Kidney glomerular epithelial cell (primary cell): ENCODE results near the gene CNKSR3.
"Not testable (repeated sequence)": the region's sequence is repeated elsewhere in the genome, so short reads cannot be mapped to it uniquely, and the experiment has no call there.

Experiments used
- DNase-seq: peaks from one replicate; lab custom pipeline; 2025; lab: John Stamatoyannopoulos, UW

The CNKSR3 gene

DNA sequence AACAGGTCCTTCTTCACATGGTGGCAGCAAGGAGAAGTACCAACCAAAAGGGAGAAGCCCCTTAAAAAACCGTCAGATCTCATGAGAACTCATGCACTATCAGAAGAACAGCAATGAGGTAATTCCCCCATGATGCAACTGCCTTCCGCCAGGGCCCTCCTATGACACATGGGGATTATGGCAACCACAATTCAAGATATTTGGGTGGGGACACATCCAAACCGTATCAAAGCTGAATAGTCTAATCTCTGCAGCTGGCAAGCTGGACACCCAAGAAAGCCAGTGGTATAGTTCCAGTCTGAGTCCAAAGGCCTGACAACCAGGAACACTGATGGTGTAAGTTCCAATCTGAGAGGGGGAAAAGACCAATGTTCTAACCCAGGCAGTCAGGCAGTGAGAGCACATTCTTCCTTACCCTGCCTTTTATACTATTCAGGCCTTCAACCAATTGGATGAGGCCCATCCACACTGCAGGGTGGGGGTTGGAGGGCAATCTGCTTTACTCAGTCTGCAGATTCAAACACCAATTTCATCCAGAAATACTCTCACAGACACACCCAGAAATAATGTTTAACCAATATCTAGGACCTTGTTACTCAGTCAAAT, 17.9 kb upstream of the CNKSR3 start:
- DNase-seq = no peak

DNA sequence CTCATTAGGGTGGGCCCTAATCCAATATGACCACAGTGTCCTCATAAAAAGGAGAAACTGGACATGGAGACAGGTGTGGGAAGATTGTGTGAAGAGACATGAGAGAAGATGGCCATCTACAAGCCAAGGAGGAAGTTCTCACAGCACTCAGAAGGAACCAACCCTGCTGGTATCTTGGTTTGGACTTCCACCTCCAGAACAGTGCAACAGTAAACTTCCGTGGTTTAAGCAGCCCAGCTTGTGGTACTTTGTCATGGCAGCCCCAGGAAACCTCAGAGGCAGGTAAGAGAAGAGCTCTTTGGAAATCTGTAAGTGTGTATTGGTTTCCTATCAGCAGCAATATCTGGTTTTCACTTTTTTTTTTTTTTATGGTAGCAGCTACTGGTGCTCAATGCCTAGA, 16.5 kb upstream of the CNKSR3 start:
- DNase-seq = no peak

DNA sequence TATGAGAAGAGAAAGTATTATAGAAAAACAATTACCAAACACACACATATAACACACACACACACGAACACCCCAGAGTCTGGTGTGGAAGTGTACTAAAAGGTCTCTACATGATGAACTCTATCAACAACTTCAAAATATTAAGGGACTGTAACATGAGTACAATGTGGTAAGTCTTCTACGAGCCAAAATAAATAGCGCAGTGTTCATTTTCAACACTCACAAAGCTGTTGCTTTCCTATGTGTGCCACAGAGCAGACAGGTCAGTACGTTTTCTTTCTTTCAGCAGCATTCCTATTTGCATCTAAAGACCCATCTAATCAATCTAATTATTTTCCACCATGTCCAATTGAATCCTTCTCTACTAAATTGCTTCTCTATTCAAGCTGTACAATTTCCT, 12.1 kb upstream of the CNKSR3 start:
- no peak for DNase-seq

DNA sequence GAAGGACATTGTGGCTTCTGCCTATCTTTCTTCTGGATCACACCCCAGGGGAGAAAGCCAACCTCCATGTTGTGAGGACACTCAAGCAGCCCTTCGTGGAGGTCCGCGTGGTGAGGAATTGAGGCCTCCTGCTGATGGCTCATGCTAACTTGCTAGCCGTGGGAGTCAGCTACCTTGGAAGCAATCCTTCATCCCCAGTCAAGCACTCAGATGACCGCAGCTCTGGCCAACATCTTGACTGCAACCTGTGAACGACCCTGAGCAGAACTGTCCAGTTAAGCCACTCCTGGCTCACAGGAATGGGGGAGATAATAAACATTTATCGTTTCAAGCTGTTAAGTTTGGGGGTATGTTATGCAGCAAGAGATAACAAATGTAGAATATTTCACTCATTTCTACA, 10.9 kb upstream of the CNKSR3 start:
- no peak for DNase-seq

DNA sequence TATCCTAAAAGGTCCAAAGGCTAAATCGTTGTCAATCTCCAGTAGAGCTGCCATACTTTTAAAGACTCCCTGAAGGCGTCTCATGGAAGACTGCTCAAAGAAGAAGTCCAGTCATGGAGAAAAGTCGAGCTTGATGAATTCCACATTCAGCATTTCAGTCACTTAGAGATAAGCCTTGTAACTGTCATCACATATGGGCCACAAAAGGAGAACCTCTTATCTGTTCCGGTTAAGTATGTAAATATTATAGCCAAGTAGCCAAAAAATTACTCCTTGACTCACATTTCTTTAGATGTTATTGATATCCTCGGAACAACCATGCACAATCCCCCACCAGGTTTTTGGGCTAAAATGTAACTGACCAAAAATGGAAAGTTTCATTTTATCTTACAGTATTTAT, 9.8 kb upstream of the CNKSR3 start:
- no peak for DNase-seq

DNA sequence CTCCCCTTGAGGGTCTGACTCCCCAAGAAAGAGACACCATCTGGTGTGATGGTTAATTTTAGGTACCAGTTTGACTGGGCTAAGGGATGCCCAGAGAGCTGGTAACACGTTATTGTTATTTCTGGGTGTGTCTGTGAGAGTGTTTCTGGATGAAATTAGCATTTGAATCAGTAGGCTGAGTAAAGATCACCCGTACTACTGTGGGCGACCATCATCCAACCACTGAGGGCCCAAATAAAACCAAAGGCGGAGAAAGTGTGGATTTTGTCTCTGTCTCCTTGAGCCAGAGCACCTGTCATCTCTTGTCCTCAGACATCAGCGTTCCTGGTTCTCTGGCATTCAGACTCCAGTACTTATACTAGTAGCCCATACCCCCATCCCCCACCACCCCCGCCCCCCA, 7.9 kb upstream of the CNKSR3 start:
- DNase-seq = no peak

DNA sequence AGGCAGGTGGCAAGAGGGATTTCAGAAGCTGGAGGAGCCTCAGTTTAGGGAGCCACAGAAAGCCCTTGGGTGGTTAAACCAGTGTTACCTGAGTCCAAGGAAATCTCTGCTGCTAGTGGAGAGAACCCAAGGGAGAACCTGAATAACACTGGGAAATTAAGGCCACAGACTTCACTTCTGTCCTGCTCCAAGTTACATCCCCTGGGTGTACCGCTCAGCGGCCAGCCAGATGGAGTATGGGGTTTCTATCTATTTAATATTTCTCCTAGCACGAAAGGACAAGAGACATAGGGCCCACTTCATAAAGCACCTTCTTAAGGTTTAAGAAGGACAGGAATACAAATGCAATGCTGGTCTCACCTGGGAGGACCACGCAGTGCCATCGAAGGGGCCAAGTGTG, 5.8 kb upstream of the CNKSR3 start:
- no peak for DNase-seq

DNA sequence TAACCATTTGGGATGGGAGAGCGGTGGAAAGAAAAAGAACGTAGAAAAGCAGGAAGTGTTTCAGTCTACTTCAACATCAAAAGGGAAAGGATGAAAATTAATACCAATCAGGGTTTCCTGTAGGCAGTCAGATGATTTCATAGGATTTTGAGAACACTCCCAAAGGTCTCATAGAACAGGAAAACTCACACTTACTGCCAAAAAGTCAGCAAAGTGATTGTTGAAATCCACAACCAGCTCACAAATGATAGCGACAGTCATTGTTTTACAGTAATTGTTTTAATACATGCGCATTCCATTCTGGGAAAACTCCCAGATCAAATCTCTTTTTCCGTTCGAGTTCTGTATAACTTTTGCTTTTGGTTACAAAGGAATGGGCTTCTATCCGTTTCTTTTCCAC, 5.3 kb upstream of the CNKSR3 start:
- DNase-seq = no peak

DNA sequence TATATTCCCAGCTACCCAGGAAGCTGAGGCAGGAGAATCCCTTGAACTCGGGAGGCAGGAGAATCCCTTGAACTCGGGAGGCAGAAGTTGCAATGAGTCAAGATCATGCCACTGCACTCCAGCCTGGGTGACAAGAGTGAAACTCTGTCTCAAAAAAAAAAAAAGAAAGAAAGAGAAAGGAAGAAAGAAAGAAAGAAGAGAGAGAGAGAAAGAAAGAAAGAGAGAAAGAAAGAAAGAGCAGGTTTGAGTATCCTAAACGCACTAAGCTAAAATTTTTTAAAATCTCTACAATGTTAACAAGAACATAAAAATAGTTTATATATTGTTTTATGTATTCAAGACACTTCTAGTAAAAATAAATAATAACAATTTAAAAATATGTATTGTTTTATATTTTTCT, 4.6 kb upstream of the CNKSR3 start:
- DNase-seq = not testable (repeated sequence)

DNA sequence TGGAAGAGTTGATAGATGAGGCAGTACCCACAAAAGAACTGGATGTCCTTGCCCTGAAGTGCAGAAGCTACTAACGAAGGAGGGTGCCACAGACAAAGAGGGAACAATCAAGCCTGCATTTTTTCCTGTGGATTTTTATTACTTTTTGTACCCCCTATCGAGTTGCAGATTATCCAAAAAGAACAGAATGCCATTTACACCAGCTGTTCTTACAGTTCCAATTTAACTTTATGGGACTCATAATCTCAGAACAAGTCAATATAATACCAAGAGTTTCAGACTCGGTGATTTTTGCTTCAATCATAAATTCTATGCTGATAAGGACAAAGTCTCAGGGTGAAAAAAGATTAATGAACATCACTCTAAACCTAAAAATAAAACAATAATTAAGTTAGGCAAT, 4.0 kb upstream of the CNKSR3 start:
- DNase-seq = no peak

DNA sequence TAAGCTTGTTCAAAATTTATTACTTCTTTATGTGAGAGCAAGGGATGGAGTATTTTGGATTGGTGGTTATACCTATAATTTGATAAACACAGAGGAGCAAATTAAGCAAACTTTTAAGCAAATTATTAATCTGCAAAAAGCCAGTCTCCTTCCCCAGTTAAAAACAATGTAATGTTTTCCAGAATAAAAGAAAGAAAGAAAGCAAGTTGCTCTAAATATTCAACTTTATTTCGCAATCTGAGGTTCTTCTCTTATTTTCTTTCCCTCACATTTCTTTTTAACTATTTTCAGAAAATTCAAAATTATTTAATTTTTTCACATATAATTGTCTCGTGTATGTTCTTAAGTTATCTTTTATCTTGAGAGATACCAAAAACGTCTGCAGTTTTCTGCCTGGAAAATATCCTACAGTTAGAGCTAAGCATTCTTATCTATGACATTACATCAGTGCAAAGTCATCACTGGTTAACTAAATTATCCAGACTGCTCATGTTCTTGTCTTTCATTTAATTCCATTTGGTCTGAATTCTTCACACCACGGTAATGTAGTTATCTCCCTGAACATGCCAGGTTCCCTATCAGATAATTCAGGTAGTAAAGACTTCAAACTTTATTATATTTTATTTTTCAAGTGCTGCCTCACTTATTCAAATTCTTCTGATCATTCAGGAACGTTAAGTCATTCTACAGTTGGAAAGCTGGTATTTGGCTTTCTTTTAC, 3.3 kb upstream of the CNKSR3 start:
- DNase-seq = no peak

DNA sequence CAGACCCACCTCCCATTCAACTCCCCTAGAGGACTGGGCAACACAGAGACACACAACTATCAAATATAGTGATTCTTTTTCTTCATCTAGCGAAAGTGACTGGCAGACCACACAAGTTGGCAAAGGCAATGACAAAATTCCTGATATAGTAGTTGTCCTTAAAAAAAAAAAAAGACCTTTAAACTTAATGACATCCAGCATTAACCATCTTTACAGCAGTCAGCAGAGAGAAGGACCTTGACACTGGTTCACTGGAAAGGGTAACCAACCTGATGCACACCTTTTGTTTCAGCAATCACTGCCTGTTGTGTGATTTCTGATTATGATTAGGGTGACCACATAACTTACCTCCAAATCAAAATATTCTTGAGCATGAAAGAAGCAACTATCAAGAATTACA, 1.7 kb upstream of the CNKSR3 start:
- no peak for DNase-seq

DNA sequence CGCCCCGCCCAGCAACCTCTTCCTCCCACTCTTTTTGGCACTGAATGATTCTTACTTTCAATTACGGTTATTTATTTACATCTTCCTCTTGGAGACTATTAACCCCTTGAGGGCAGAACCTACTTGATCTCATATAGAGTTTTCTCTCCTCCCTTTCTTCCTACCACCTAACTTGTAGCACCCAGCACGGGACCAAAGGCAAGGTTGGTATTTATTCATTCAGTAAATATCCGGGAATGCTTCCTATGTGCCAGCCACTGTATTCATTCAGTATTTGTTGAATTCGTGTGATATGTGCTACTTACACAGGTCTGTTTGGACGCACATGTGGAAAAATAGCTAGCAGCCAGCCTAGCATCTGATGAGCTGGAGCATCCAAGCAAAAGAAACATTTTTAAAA, 1.3 kb upstream of the CNKSR3 start:
- peak; percentile 71 for DNase-seq

DNA sequence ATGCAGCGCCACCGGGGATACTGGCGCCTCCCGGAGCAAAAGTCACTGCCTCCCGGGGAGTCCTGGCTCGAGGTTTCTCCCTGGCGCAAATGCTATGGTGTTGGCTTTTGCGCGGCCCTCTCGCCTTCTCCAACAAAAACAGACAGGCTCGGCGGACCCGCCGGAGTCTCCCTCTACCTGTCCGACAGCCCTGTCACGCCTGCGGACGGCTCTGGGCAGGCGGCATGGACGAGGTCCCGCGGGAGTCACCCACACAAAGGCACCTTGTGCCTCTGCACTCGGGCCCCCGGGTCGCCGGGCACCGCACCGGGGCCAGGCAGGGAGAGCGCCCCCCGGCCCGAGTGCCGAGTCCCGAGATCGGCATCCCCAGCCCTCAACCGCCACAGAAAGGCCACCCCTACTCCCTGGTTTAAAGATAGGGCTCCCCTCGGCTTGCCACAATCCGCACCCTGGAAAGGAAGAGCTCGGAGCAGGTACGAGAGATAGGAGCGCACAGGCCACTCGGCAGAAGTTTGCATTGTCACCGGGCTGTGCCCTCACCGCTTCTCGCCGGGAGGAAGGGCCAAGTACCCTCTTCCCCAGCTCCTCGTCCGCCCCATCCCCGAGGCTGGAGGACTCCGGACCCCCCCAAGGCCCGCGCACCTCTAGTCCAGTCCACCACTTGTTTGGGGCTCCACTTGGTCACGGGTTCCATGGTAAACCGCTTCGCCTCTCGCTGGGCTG, 903 bp downstream of the CNKSR3 start:
- DNase-seq = no peak

DNA sequence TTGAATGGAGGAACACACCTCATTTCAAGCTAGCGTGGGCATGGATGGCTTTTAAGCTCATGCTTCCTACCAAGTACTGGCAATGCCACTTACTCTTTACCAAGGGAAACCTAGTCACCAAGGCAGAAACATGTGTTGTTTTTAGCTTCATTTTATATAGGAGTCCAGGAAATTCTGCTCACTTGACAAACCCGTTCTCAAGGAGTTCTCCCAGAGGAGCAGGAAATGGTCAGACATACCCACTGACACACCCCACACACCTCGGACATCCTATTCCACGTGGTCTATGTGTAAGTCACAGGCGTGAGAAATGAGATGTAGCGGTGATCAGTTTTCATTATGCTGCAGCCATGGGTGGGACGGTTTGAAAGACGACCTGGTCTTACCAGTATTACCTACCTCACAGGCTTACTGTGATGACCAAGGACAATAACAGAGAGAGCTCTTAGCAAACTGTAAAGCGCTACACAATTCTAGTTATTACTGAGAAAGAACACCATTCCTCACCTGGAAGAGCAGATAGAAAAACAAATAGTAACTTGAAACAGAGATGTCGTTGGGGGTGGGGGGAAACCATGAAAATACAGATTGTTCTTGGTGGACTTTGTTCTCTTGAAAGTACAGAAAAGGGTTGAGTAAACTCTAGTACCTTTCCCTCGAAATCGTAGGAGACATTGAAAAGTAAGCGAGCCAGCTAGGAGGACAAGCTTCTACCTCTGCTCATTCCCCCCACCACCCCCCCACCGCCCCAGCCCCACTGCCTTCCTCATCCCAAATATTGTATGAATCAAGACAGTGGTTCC, 1.7 kb downstream of the CNKSR3 start:
- peak; percentile 39 for DNase-seq

DNA sequence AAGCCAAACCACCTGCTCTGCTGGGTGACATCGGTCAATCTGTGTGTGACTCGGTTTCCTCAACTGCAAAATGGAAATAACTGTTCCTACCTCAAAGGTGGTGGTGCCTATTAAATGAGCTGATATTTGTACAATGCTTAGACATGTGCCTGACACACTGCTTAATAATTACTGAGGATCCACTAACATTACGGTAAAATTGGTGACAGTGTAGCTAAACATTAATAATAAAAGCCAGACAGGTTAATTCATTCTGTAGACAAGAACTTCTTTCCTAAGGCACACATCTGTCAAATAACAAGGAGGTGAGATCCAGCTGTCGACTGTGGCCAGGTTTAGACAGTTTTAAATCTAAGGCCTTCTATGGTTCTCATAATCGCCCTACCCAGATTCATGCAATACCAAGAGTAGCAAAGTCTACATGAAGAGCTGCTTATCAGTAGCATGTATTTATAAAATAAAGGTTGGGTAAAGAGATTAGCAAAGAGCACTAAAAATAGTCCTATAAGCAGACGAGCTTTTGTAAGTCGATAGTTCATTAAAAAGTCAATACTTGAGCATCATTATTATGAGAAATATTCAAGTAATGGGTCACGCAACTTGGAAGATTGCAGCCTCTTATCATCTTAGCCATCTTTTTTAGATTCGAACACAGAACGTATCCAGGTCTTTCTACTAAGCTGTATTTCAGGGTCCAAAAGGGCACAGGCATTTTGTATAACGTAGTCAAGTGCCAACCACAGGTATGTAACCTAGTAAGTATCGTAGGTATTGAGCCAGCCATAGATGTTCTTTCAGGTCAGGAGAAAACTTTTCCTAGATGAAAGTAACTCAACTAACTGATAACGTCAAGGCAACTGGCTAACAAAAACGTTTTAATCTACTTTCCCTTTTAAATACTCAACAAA, 3.2 kb downstream of the CNKSR3 start:
- no peak for DNase-seq

DNA sequence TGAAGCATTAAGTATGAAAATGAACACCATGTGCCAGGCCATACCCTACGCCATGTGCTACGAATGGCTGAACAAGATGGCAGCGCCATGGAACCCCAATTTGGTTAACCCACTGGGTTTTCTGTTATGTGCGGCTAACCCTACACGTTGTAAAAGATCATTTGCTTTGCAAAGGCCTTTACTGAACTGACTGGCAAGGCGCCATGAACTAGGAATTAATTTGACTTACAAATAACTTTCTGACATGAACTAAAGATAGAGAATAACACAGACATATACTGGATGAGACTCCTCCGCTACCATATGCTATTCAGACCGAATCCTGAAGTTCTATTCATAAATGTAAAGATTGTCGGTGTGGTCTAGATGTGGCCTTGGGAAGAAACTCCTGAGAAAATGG, 3.9 kb downstream of the CNKSR3 start:
- no peak for DNase-seq

DNA sequence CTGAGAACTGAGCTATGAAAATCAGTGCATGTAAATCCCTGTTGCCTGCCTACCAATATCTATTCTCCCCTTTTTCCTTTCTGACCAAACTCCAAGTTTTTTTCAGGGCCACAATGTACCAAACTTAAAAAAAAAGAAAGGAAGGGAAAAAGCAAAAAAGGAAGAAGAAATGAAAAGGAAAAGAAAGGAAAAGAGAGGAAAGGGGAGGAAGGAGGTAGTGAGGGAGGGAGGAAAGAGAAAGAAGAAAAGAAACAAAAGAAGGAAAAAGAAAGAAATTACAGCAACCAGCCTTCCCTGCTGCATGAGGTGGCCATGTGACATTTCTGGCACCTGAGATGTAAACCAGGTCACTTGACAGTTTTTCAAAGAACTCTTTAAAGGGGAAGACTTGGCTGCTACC, 4.4 kb downstream of the CNKSR3 start:
- no peak for DNase-seq

DNA sequence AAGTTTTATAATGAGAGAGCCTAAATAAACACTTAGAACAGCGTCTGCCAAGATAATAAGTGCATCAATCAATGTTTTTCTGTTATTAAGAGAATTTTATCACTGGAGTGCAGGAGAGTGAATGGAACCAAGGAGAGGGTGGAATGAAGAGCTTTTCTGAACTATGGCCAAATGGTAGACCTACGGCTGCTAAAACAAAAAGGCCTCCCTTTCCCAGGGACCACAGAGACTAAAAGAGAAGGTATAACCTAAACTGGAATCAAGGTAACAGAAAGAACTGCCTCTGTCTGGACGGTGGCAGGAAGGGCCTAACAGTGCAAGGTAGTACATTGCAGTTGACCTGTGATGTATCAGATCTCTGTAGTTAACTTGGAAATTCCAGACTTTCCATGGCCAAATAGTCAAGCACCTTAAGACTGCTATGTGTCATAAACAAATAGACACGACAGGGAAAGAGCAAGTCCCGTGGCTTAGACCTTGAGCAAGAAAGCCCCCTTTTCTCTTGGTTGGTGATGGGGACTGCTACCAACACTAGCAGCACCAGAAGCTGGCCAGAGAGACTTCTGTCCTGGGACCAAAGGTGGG, 5.5 kb downstream of the CNKSR3 start:
- DNase-seq = no peak

DNA sequence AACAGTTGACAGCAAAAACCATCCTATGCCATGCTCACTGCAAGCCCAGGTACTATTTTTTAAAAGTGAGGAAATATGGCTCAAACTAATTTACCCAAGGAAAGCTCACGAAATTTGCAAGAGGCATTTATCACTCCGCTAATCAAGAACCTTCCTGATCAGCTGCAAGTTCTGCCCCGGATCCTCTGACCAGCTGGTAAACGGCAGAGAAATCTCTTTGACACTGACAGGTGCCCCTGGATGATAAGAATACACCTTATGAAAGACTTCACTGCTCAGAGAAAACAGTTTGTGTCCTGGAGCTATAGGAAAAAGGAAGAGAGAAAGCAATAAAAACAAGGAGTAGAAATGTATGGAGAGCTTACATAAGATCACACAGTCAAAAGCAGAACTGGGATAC, 6.4 kb downstream of the CNKSR3 start:
- DNase-seq = no peak

DNA sequence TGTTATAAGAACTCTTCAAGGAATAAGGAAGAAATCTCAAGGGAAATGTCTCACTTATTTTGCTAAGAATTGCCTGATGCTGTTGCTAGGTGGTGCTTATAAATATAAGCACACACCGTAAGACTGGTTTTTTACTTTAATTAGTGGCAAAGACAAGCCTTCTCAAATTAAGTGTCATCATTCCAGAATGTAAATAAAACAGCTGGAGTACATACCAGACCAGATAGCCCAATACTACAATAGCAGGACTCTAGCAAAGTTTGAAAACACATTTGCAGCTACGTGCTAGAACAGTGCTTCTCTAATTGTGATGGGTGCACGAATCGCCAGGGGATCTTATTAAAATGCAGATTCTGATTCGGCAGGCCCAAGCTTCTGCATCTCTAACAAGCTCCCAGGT, 6.8 kb downstream of the CNKSR3 start:
- DNase-seq = no peak
